ENCODE measurements around the gene HCN3.
"Not testable (repeated sequence)": the region's sequence is repeated elsewhere in the genome, so short reads cannot be mapped to it uniquely, and the experiment has no call there.

HCN3 gene

DNA sequence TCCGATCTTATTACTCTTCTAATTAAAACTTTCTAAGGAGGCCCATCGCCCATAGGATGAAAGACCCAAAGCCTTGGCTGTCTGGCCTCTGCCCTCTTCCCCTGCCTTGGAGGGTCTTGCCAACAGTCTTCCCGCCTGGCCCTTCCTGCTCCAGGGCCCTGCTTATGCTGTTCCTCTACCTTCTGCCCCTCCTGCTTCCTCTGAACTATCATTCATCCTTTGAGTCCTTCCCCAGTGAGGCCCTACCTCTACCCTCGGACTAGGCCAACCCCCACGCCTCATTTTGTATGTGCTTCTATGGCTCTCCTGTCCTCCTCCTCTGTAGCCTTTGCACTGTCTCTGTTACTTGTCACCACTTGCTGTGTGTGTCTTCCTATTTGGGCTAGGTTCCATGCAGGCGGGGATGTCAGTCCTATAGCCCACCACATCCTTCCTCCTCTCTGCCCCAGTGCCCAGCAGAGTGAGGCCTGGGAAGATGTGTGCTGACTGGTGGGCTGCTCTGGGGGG is 48.8 kb downstream of the HCN3 start:
- H3K27ac Mint-ChIP-seq = no peak overlapping the region
- H3K27me3 Mint-ChIP-seq = no peaks in the 10 kb centered on the region
- ATAC-seq = no peak
- no peak for DNase-seq
- H3K4me3 Mint-ChIP-seq = peak overlapping the region; percentile 37 to 45
- H3K4me1 Mint-ChIP-seq = peaks cover 45% of the 10 kb centered on the region
- H3K9me3 Mint-ChIP-seq = no peaks in the 10 kb centered on the region

DNA sequence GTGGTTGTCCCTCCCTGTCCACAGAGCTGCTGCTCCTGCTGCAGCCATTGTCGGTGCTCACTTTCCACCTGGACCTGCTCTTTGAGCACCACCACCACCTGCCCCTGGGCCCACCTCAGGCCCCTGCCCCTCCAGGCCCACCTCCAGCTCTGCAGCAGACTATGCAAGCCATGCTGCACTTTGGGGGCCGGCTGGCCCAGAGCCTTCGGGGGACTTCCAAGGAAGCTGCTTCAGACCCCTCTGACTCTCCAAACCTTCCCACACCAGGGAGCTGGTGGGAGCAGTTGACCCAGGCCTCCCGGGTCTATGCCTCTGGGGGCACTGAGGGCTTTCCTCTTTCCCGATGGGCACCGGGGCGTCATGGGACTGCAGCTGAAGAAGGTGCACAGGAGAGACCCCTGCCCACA is 49.4 kb downstream of the HCN3 start:
- Mint-ChIP-seq H3K4me3 (no peak overlapping the region), H3K27ac (peak overlapping the region in 1 of 2 donors; percentile 68), H3K9me3 (no peaks in the 10 kb centered on the region), H3K27me3 (no peaks in the 10 kb centered on the region), H3K4me1 (peaks cover 40% of the 10 kb centered on the region)
- ATAC-seq = no peak
- DNase-seq = no peak

DNA sequence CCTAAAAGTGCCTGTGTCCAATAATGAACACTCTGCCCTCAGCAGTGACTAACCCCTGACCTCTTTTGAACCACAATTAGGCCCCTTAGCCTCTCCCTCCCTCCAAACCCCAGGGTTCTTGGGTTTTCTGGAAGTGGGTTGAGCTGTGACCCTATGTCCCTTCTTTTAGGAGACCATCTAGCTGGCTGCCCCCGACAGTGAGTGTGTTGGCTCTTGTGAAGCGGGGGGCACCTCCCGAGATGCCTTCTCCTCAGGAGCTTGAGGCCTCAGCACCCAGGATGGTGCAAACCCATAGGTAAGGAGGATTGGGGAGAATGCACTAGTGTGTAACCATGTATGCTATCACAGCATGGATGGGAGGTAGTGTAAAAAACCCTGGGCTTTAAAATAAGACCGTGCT is 50.7 kb downstream of the HCN3 start:
- Mint-ChIP-seq H3K9me3 (no peaks in the 10 kb centered on the region), H3K27me3 (no peaks in the 10 kb centered on the region), H3K4me1 (peaks cover 29% of the 10 kb centered on the region), H3K4me3 (no peak overlapping the region), H3K27ac (peak overlapping the region in 1 of 2 donors; percentile 48)
- no peak for DNase-seq
- ATAC-seq = no peak

DNA sequence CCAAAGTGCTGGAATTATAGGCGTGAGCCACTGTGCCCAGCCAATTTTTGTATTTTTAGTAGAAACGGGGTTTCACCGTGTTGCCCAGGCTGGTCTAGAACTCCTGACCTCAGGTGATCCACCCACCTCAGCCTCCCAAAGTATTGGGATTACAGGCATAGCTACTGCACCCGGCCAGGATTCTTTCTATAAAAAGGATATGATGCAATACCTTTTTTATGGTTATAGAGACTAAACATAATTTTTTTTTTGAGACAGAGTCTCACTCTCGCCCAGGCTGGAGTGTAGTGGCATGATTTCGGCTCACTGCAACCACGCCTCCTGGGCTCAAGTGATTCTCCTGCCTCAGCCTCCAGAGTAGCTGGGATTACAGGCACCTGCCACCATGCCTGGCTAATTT is 51.6 kb downstream of the HCN3 start:
- not testable (repeated sequence) for H3K27me3 Mint-ChIP-seq, H3K4me3 Mint-ChIP-seq, ATAC-seq, H3K9me3 Mint-ChIP-seq, DNase-seq
- H3K4me1 Mint-ChIP-seq = peaks cover 29% of the 10 kb centered on the region
- H3K27ac Mint-ChIP-seq = peak overlapping the region; percentile 46 to 82

DNA sequence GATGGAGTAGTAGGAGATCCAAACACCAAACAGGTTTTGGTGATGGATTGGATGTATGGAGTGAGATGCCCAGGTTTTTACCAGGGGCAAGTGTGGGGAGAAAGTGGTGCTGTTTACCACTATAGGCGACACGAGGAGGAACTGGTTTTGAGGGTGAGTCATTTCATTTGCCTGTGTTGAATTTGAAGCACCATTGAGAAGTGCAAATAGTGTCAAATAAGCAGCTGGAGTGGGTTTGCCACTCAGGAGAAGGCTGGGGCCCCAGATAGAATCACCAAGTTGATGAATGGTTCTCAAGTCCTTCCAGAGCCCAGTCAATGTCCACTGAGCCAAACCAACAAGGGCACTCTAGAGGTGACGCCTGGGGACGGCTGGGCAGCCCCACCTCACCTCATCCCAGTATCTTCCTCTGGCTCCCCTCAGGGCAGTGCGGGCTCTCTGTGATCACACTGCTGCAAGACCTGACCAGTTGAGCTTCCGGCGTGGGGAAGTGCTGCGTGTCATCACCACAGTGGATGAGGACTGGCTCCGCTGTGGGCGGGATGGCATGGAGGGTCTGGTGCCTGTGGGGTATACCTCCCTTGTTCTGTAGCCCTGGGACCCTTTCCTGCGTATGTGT is 52.8 kb downstream of the HCN3 start:
- Mint-ChIP-seq H3K27ac (no peak overlapping the region), H3K4me1 (peaks cover 24% of the 10 kb centered on the region), H3K27me3 (no peaks in the 10 kb centered on the region), H3K4me3 (no peak overlapping the region), H3K9me3 (no peaks in the 10 kb centered on the region)
- DNase-seq (no peak), ATAC-seq (no peak)

DNA sequence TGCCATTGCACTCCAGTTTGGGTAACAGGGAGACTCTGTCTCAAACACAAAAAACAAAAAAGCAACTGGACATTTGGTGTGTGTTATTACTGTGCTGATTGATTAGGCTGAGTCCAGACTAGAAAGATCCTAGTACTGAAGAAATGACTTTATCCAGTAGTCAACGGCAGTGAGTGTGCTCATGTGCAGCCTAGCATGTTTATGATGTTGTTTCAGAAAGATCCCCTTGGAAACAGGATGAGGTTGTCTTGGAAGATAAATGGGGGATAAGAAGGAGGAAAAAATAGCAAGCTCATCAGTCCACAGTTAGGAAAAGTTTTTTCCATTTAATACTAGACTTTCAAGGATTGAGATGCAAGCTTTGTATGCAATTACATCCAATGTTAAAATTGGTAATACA is 57.7 kb downstream of the HCN3 start:
- Mint-ChIP-seq H3K4me1 (no peaks in the 10 kb centered on the region), H3K4me3 (no peak overlapping the region), H3K27ac (no peak overlapping the region), H3K27me3 (no peaks in the 10 kb centered on the region), H3K9me3 (no peaks in the 10 kb centered on the region)
- ATAC-seq = no peak
- no peak for DNase-seq
